Activated CD8-positive, alpha-beta T cell treated with anti-CD3 and anti-CD28 coated beads for 36 hours (primary cell): ENCODE data around the gene CIAO3. TPM values are rescaled to one million over a fixed set of nuclear protein-coding genes. Genes with fewer than 3 reads are reported as not detected.

Source experiments
- ATAC-seq: fragments of 200-7000 bp; cut with Tn5 transposase; one replicate; pipeline ENCODE4 v1.10.0; 2021; ENCODE audit warnings: mild to moderate bottlenecking, moderate library complexity
- CTCF ChIA-PET: fragments of 350-600 bp; sonication (Branson Sonifier 250); formaldehyde crosslinking; loops from one replicate; lab custom pipeline; 2021; ENCODE audit warnings: antibody characterized with exemption; lab: Charles Lee
- POLR2A ChIA-PET: fragments of 350-600 bp; sonication (Branson Sonifier 250); formaldehyde crosslinking; loops from one replicate; lab custom pipeline; 2021; ENCODE audit warnings: antibody characterized with exemption; lab: Charles Lee
- DNase-seq: peaks from one replicate; pipeline ENCODE4 v3.0.0-alpha.2; 2020
- H3K27ac Mint-ChIP-seq: one replicate; pipeline ENCODE4 v1.8.0; 2021; ENCODE audit warnings: mild to moderate bottlenecking, mixed read lengths
- H3K27me3 Mint-ChIP-seq: one replicate; pipeline ENCODE4 v1.8.0; 2021; ENCODE audit warnings: mixed read lengths
- H3K36me3 Mint-ChIP-seq: one replicate; pipeline ENCODE4 v1.8.0; 2021; ENCODE audit warnings: low read depth, mixed read lengths
- H3K4me1 Mint-ChIP-seq: one replicate; pipeline ENCODE4 v1.8.0; 2021; ENCODE audit warnings: low read depth, mixed read lengths
- H3K4me3 Mint-ChIP-seq: one replicate; pipeline ENCODE4 v1.8.0; 2021; ENCODE audit warnings: mild to moderate bottlenecking, moderate library complexity, mixed read lengths
- H3K9me3 Mint-ChIP-seq: one replicate; pipeline ENCODE4 v1.8.0; 2021; ENCODE audit warnings: mixed read lengths
- intact Hi-C: fragments of 100-400 bp; cut with micrococcal nuclease; formaldehyde crosslinking; loops from one replicate; pipeline ENCODE4 v1.10.0; 2022
- total RNA-seq, 2 experiments: library from RNA; stranded (reverse); gene quantifications; one replicate each; pipeline ENCODE4 v1.2.3, GENCODE V29; 2021
- TF ChIP-seq, protein P1 (sequence below): fragments of 200-600 bp; IDR thresholded peaks from one replicate; pipeline ENCODE4 v1.8.0; 2022; ENCODE audit warnings: antibody characterized with exemption, mild to moderate bottlenecking

Gene CIAO3
- total RNA-seq, 2 experiments from 2014 or later = 21.3 to 25.0 TPM

GRCh38 chr16:770411-770810, 29.6 kb upstream of the CIAO3 start:
- Mint-ChIP-seq H3K36me3 (no peaks in the 10 kb centered on the region), H3K27ac (no peak overlapping the region), H3K4me1 (no peaks in the 10 kb centered on the region), H3K27me3 (no peaks in the 10 kb centered on the region), H3K4me3 (no peak overlapping the region), H3K9me3 (no peaks in the 10 kb centered on the region)
- DNase-seq (no peak), ATAC-seq (no peak)
- intact Hi-C loops = no loop called here
- CTCF ChIA-PET = interaction anchor here (1.3 kb wide), 1 partner anchor 58 kb away, joined by 4 read pairs; no protein-coding TSS in a partner anchor
- TF ChIP-seq, protein P1, sequence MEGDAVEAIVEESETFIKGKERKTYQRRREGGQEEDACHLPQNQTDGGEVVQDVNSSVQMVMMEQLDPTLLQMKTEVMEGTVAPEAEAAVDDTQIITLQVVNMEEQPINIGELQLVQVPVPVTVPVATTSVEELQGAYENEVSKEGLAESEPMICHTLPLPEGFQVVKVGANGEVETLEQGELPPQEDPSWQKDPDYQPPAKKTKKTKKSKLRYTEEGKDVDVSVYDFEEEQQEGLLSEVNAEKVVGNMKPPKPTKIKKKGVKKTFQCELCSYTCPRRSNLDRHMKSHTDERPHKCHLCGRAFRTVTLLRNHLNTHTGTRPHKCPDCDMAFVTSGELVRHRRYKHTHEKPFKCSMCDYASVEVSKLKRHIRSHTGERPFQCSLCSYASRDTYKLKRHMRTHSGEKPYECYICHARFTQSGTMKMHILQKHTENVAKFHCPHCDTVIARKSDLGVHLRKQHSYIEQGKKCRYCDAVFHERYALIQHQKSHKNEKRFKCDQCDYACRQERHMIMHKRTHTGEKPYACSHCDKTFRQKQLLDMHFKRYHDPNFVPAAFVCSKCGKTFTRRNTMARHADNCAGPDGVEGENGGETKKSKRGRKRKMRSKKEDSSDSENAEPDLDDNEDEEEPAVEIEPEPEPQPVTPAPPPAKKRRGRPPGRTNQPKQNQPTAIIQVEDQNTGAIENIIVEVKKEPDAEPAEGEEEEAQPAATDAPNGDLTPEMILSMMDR = no peak
- POLR2A ChIA-PET = interaction anchor here (0.9 kb wide), 1 partner anchor 57 kb away, joined by 3 read pairs; no protein-coding TSS in a partner anchor

DNA sequence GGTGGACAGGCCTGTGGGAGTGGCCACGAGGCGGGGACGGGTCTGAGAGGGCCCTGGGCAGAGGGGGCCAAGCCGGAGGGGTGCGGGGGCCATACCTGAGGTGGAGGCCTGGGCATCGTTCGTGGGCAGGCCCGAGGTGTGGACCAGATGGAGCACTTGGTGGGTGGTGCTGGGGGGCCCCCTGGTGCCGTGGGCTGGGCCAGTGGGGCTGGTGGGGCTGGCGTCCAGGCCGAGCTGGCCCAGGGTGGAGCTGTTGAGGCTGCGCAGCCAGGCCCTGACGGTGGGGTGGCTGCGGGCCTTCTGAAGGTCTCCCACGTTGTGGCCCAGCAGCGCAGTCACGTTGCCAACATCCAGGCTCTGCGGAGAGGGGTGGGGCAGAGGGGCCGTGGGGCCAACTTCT, 29.1 kb upstream of the CIAO3 start:
- CTCF ChIA-PET = interaction anchor here (1.3 kb wide), 1 partner anchor 58 kb away, joined by 4 read pairs; no protein-coding TSS in a partner anchor
- intact Hi-C loops = no loop called here
- Mint-ChIP-seq H3K9me3 (no peaks in the 10 kb centered on the region), H3K36me3 (no peaks in the 10 kb centered on the region), H3K27ac (no peak overlapping the region), H3K27me3 (no peaks in the 10 kb centered on the region), H3K4me1 (no peaks in the 10 kb centered on the region), H3K4me3 (no peak overlapping the region)
- no peak for ATAC-seq
- TF ChIP-seq, protein P1 = no peak
- POLR2A ChIA-PET = interaction anchor here (0.9 kb wide), 1 partner anchor 57 kb away, joined by 3 read pairs; no protein-coding TSS in a partner anchor
- no peak for DNase-seq

- Mint-ChIP-seq H3K36me3 (no peaks in the 10 kb centered on the region), H3K9me3 (no peaks in the 10 kb centered on the region), H3K4me1 (no peaks in the 10 kb centered on the region), H3K27ac (no peak overlapping the region), H3K4me3 (no peak overlapping the region), H3K27me3 (no peaks in the 10 kb centered on the region)
- DNase-seq = no peak
- intact Hi-C loops = no loop called here
- TF ChIP-seq, protein P1 = no peak
- ATAC-seq = no peak
- POLR2A ChIA-PET = no interaction called here
- CTCF ChIA-PET = interaction anchor here (1.3 kb wide), 1 partner anchor 57 kb away, joined by 4 read pairs; no protein-coding TSS in a partner anchor
Measured at GRCh38 chr16:769184-769784, 28.5 kb upstream of the CIAO3 start.

DNA sequence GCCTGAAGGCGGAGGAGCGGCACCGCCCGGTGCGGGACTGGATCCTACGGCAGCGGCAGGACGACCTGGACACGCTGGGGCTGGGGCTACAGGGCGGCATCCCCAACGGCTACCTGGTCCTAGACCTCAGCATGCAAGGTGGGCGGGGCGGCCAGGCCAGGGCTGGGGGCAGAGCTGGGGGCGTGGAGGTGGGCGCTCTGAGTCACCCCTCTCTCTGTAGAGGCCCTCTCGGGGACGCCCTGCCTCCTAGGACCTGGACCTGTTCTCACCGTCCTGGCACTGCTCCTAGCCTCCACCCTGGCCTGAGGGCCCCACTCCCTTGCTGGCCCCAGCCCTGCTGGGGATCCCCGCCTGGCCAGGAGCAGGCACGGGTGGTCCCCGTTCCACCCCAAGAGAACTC, 27.6 kb upstream of the CIAO3 start:
- intact Hi-C loops = no loop called here
- DNase-seq (no peak), ATAC-seq (no peak)
- H3K4me1 Mint-ChIP-seq = no peaks in the 10 kb centered on the region
- no peak overlapping the region for H3K4me3 Mint-ChIP-seq
- H3K27me3 Mint-ChIP-seq = no peaks in the 10 kb centered on the region
- no peaks in the 10 kb centered on the region for H3K9me3 Mint-ChIP-seq
- TF ChIP-seq, protein P1 = no peak
- POLR2A ChIA-PET = no interaction called here
- no peaks in the 10 kb centered on the region for H3K36me3 Mint-ChIP-seq
- H3K27ac Mint-ChIP-seq = no peak overlapping the region
- CTCF ChIA-PET = no interaction called here

DNA sequence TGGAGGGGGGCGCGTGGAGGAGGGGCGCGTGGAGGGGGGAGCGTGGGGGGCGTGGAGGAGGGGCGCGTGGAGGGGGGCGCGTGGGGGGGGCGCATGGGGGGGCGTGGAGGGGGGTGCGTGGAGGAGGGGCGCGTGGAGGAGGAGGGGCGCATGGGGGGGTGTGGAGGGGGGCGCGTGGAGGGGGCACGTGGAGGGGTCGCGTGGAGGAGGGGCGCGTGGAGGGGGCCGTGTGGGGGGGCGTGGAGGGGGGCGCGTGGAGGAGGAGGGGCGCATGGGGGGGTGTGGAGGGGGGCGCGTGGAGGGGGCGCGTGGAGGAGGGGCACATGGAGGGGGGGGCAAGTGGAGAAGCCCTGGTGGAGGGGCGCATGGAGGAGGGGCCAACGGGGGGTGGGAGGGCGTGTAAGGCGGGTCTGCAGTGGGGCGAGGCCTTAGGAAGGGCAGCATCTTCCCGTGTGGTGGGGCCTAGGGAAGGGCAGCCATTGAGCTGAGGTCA, 27.0 kb upstream of the CIAO3 start:
- no peaks in the 10 kb centered on the region for H3K9me3 Mint-ChIP-seq
- H3K4me3 Mint-ChIP-seq = no peak overlapping the region
- no peaks in the 10 kb centered on the region for H3K4me1 Mint-ChIP-seq
- no peaks in the 10 kb centered on the region for H3K36me3 Mint-ChIP-seq
- ATAC-seq (no peak), DNase-seq (no peak)
- ChIA-PET POLR2A (no interaction called here), CTCF (interaction anchor here (1.3 kb wide), 1 partner anchor 17 kb away, joined by 3 read pairs; no protein-coding TSS in a partner anchor)
- TF ChIP-seq, protein P1 = no peak
- H3K27me3 Mint-ChIP-seq = no peaks in the 10 kb centered on the region
- intact Hi-C loops = no loop called here
- no peak overlapping the region for H3K27ac Mint-ChIP-seq
